Uterus (tissue), 4 donors: ENCODE data around the gene COMMD4. TPM values are rescaled to one million over a fixed set of nuclear protein-coding genes. Genes with fewer than 3 reads are reported as not detected.

Experiments
- DNase-seq, 2 donors: peaks; one replicate each; pipeline ENCODE4 v3.0.0-alpha.2; 2019 to 2020
- H3K27ac ChIP-seq, 2 donors: fragments of 200-600 bp; sonication (generic); 1 replicate in 1 of 2; 2 replicates in 1 of 2; pipeline ENCODE4 v1.5.1; 2016 to 2018
- H3K27me3 ChIP-seq, 2 donors: fragments of 200-600 bp; sonication (generic); one replicate each; pipeline ENCODE4 v1.5.1; 2018 to 2019; ENCODE audit warnings: control low read depth in 1 of 2
- H3K36me3 ChIP-seq, 2 donors: fragments of 200-600 bp; sonication (generic); one replicate each; pipeline ENCODE4 v1.5.1; 2019; ENCODE audit warnings: control low read depth in 1 of 2
- H3K4me1 ChIP-seq, 2 donors: fragments of 200-600 bp; sonication (generic); one replicate each; pipeline ENCODE4 v1.5.1; 2018 to 2019; ENCODE audit warnings: control low read depth in 1 of 2
- H3K4me3 ChIP-seq, 2 donors: fragments of 200-600 bp; sonication (generic); 1 replicate in 1 of 2; 2 replicates in 1 of 2; pipeline ENCODE4 v1.5.1; 2018 to 2019; ENCODE audit warnings: mild to moderate bottlenecking in 1 of 2
- H3K9me3 ChIP-seq, 2 donors: fragments of 200-600 bp; sonication (generic); one replicate each; pipeline ENCODE4 v1.5.1; 2019; ENCODE audit warnings: control low read depth in 1 of 2
- CTCF ChIP-seq, 4 experiments: fragments of 200-600 bp in 2 of 4; fragments of 450-650 bp in 2 of 4; sonication (generic) in 2 of 4; IDR thresholded peaks; one replicate each; pipeline ENCODE4 v1.5.1; 2016 to 2019; ENCODE audit warnings: antibody characterized with exemption in 4 of 4, mild to moderate bottlenecking in 2 of 4, moderate library complexity in 1 of 4
- POLR2A ChIP-seq, 2 donors: fragments of 450-650 bp; IDR thresholded peaks; one replicate each; pipeline ENCODE4 v1.6.1; 2016; ENCODE audit warnings: antibody characterized with exemption in 2 of 2, mild to moderate bottlenecking in 1 of 2, moderate library complexity in 1 of 2
- intact Hi-C: fragments of 100-400 bp; cut with DNase I; formaldehyde crosslinking; loops from one replicate; pipeline ENCODE4 v1.15.1; 2023; ENCODE audit warnings: low total_unique reads
- total RNA-seq, 4 donors: library from RNA; depleted of rRNA in 3 of 4; stranded (reverse); fragments of >200 nt in 3 of 4; gene quantifications; one replicate each; pipeline versions ENCODE4 v1.1.0 to v1.2.4, GENCODE V29; 2014 to 2023
- donor health status: DM: yes; HTN: yes; CAD: no.

The COMMD4 gene
- total RNA-seq, 4 donors from 2014 or later, result 29.9 to 53.0 (median 37.9) TPM

GRCh38 chr15:75359537-75360250, 23.8 kb downstream of the COMMD4 start:
- Histone ChIP-seq H3K4me3 (no peak overlapping the region), H3K27ac (no peak overlapping the region), H3K36me3 (no peaks in the 10 kb centered on the region), H3K27me3 (no peaks in the 10 kb centered on the region), H3K9me3 (no peaks in the 10 kb centered on the region), H3K4me1 (no peaks in the 10 kb centered on the region)
- TF ChIP-seq POLR2A (IDR thresholded peaks at IDR 0.05) (no peak), CTCF (IDR thresholded peaks at IDR 0.05) (no peak)
- no peak for DNase-seq
- intact Hi-C loops, result loop anchor here (10.0 kb wide), 1 partner anchor 265 kb away; the partner anchor contains the start of gene SNUPN

- DNase-seq, result no peak
- no peak for TF ChIP-seq POLR2A (IDR thresholded peaks at IDR 0.05)
- TF ChIP-seq CTCF (IDR thresholded peaks at IDR 0.05), result no peak
These were observed 24.5 kb downstream of the COMMD4 start for GRCh38 chr15:75360391-75360790.

DNA sequence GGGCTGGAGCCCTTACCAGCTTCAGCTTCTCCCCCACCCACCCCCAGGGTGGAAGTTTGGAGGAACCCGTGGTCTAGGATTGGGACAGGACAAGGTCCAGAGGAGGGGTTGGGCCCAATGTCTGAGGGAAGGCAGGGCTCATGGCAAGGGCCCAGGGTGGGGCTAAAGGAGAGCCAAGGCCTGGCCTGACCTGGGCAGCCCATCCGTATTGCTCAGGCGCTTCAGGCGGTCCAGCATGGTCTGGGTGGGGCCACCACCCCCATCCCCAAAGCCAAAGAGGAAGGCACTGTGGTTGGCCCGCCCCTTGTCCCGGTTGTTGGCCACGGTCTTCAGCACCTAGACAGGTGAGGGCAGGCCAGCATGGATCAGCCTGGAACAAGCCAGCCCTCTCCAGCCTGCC, 25.0 kb downstream of the COMMD4 start:
- intact Hi-C loops, result loop anchor here (10.0 kb wide), 1 partner anchor 264 kb away; the partner anchor contains the start of gene SNUPN
- TF ChIP-seq POLR2A (IDR thresholded peaks at IDR 0.05) (no peak), CTCF (IDR thresholded peaks at IDR 0.05) (no peak)
- no peak for DNase-seq
- H3K4me1 ChIP-seq, result no peaks in the 10 kb centered on the region
- no peaks in the 10 kb centered on the region for H3K36me3 ChIP-seq
- no peak overlapping the region for H3K27ac ChIP-seq
- H3K4me3 ChIP-seq, result no peak overlapping the region
- no peaks in the 10 kb centered on the region for H3K9me3 ChIP-seq
- no peaks in the 10 kb centered on the region for H3K27me3 ChIP-seq

More at GRCh38 chr15:75360391-75360790, 24.5 kb downstream of the COMMD4 start:
- H3K4me1 ChIP-seq, result no peaks in the 10 kb centered on the region
- no peaks in the 10 kb centered on the region for H3K9me3 ChIP-seq
- no peak overlapping the region for H3K4me3 ChIP-seq
- H3K27me3 ChIP-seq, result no peaks in the 10 kb centered on the region
- H3K27ac ChIP-seq, result no peak overlapping the region
- intact Hi-C loops, result loop anchor here (10.0 kb wide), 1 partner anchor 264 kb away; the partner anchor contains the start of gene SNUPN
- no peaks in the 10 kb centered on the region for H3K36me3 ChIP-seq

- DNase-seq, result no peak
- H3K27ac ChIP-seq, result no peak overlapping the region
- H3K36me3 ChIP-seq, result no peaks in the 10 kb centered on the region
- H3K9me3 ChIP-seq, result no peaks in the 10 kb centered on the region
- H3K4me3 ChIP-seq, result no peak overlapping the region
- H3K4me1 ChIP-seq, result no peaks in the 10 kb centered on the region
- no peaks in the 10 kb centered on the region for H3K27me3 ChIP-seq
- intact Hi-C loops, result loop anchor here (10.0 kb wide), 1 partner anchor 263 kb away; the partner anchor contains the start of gene SNUPN
- no peak for TF ChIP-seq POLR2A (IDR thresholded peaks at IDR 0.05)
- TF ChIP-seq CTCF (IDR thresholded peaks at IDR 0.05), result no peak
These were observed 25.6 kb downstream of the COMMD4 start for GRCh38 chr15:75361361-75361988.
